ENCODE results near the gene SPIRE2. TPM values are rescaled to one million over a fixed set of nuclear protein-coding genes. Genes with fewer than 3 reads are reported as not detected.

Gene SPIRE2
- total and polyA plus RNA-seq, 2 of the 13 experiments (the other 11 are each of a cell fraction or from before 2014, with no cell fraction given) = 13.3 to 37.5 TPM

DNA sequence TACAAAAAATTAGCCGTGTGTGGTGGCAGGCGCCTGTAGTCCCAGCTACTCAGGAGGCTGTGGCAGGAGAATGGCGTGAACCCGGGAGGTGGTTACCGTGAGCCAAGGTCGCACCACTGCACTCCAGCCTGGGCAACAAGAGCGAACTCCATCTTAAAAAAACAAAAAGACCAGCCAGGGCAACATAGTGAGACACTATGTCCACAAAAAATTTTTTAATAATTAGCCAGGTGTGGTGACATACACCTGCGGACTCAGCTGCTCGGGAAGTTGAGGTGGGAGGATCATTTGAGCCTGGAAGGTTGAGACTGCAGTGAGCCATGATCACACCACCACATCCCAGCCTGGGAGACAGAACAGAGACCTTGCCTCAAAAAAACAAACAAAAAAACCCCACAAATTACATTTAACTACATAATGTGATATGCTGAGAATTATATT is 40.9 kb upstream of the SPIRE2 start (continued):
- TF ChIP-seq PPARG (CRISPR knock-in tag; conservative IDR thresholded peaks at IDR 0.05) = no peak
- TF ChIP-seq ZNF382 (CRISPR knock-in tag; IDR thresholded peaks at IDR 0.05; ENCODE audit: borderline replicate concordance) = no peak
- TF ChIP-seq, protein P1, sequence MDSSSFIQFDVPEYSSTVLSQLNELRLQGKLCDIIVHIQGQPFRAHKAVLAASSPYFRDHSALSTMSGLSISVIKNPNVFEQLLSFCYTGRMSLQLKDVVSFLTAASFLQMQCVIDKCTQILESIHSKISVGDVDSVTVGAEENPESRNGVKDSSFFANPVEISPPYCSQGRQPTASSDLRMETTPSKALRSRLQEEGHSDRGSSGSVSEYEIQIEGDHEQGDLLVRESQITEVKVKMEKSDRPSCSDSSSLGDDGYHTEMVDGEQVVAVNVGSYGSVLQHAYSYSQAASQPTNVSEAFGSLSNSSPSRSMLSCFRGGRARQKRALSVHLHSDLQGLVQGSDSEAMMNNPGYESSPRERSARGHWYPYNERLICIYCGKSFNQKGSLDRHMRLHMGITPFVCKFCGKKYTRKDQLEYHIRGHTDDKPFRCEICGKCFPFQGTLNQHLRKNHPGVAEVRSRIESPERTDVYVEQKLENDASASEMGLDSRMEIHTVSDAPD (CRISPR knock-in tag; IDR thresholded peaks at IDR 0.05) = 0 out of 2 replicates have a peak, but pooled peaks have one; percentile 16
- TF ChIP-seq HCFC1 (IDR thresholded peaks at IDR 0.05; ENCODE audit: low read depth, low read length) = no peak
- TF ChIP-seq SP4 (CRISPR knock-in tag; IDR thresholded peaks at IDR 0.05) = no peak
- 0 out of 2 replicates have a peak, but pooled peaks have one; percentile 28 for TF ChIP-seq ZNF816 (CRISPR knock-in tag; IDR thresholded peaks at IDR 0.05; ENCODE audit: borderline replicate concordance)
- TF ChIP-seq ZFP62 (CRISPR knock-in tag; IDR thresholded peaks at IDR 0.05) = no peak
- no peak for TF ChIP-seq FIP1L1 (IDR thresholded peaks at IDR 0.05; ENCODE audit: borderline replicate concordance, insufficient read depth, low read depth, low read length)
- TF ChIP-seq FOXK1 (CRISPR knock-in tag; IDR thresholded peaks at IDR 0.05; ENCODE audit: borderline replicate concordance, low read depth) = no peak

DNA sequence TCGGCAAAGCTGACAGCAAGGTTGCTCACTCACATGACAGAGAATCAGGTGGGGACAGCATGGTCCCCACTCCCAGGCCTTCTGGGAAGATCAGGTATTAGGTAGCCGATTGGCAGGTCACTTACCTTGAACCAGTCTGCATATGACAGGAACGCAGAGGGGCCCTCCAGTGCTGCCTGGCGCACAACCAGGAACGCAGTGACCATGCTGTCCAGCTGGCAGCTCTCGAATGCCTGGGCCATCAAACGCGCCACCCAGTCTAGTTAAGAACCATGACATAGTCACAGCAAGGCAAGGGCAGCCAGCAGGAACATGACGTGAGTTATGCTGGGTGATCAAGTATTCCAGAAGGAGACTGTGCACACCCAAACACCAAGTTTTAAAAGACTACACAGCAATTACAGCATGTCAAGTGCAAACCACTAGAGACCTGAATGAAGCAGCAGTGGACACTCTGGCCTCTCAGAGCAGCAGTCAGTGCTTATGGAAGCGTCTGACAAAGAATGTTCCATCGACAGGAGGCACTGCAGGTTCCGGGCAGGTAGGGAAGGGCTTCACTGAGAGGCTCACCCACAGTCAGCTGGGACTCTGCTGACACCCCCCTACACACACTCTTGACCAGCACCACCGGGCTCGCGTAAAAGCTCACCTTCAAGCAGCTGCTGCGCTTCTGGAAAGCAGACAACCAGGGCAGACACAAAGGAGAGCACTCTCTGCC is 36.8 kb upstream of the SPIRE2 start:
- Histone ChIP-seq H3K4me3 (replicated peaks in 1 of 3; ENCODE audit: insufficient read depth in 1 of 3, low read depth in 2 of 3, low read length in 3 of 3) (no peak overlapping the region), H3K27ac (ENCODE audit: extremely low read length, insufficient read depth, low read length) (no peak overlapping the region), H3K27me3 (ENCODE audit: control insufficient read depth in 1 of 2, insufficient read depth in 2 of 2, low read length in 2 of 2) (no peaks in the 10 kb centered on the region), H3K79me2 (ENCODE audit: insufficient read depth, low read length) (no peaks in the 10 kb centered on the region), H3K4me2 (ENCODE audit: low read depth, low read length) (no peak overlapping the region), H3K36me3 (replicated peaks in 1 of 2; ENCODE audit: control insufficient read depth in 1 of 2, insufficient read depth in 2 of 2, low read length in 2 of 2) (peaks cover 46 to 78% of the 10 kb centered on the region in 2 experiments), H3K9me3 (ENCODE audit: low read length) (no peaks in the 10 kb centered on the region), H2AFZ (ENCODE audit: low read length) (no peak overlapping the region), H3K4me1 (ENCODE audit: insufficient read depth, low read length) (peaks cover 16% of the 10 kb centered on the region), H3K9ac (ENCODE audit: insufficient read depth, low read depth, low read length) (no peak overlapping the region), H4K20me1 (ENCODE audit: insufficient read depth, low read length) (no peaks in the 10 kb centered on the region)
- BruUV-seq (replicated peaks) = no TSS peak
- intact Hi-C loops (cut with micrococcal nuclease; ENCODE audit: unreplicated experiment) = no loop called here
- CTCF ChIA-PET (ENCODE audit: low intra/inter-chr PET ratio, low total read pairs) = no interaction called here
- FAIRE-seq (no peak), DNase-seq (ENCODE audit: low spot score) (no peak), ATAC-seq (no peak)
- in situ Hi-C loops (cut with HindIII; ENCODE audit: extremely low pct_ligation_motif_present, low pct_unique_long_range_greater_than_20kb) = no loop called here
- POLR2A ChIA-PET = interaction anchor here (0.7 kb wide), 1 partner anchor 52 kb away, joined by 4 read pairs; no protein-coding TSS in a partner anchor
- WGBS (ENCODE audit: low lambda C conversion rate) = 97% methylated on average over 12 of the region's 16 CpGs
- TF ChIP-seq CCAR2 (optimal IDR thresholded peaks at IDR 0.05; ENCODE audit: low read depth, low read length) = no peak
- TF ChIP-seq, protein P2, sequence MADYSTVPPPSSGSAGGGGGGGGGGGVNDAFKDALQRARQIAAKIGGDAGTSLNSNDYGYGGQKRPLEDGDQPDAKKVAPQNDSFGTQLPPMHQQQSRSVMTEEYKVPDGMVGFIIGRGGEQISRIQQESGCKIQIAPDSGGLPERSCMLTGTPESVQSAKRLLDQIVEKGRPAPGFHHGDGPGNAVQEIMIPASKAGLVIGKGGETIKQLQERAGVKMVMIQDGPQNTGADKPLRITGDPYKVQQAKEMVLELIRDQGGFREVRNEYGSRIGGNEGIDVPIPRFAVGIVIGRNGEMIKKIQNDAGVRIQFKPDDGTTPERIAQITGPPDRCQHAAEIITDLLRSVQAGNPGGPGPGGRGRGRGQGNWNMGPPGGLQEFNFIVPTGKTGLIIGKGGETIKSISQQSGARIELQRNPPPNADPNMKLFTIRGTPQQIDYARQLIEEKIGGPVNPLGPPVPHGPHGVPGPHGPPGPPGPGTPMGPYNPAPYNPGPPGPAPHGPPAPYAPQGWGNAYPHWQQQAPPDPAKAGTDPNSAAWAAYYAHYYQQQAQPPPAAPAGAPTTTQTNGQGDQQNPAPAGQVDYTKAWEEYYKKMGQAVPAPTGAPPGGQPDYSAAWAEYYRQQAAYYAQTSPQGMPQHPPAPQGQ (CRISPR knock-in tag; IDR thresholded peaks at IDR 0.05; ENCODE audit: borderline replicate concordance) = no peak
- no peak for TF ChIP-seq FOXC1 (CRISPR knock-in tag; IDR thresholded peaks at IDR 0.05; ENCODE audit: borderline replicate concordance)
- TF ChIP-seq ZBTB26 (CRISPR knock-in tag; IDR thresholded peaks at IDR 0.05; ENCODE audit: borderline replicate concordance) = no peak
- TF ChIP-seq HHEX (CRISPR knock-in tag; IDR thresholded peaks at IDR 0.05) = no peak
- TF ChIP-seq HES4 (CRISPR knock-in tag; IDR thresholded peaks at IDR 0.05; ENCODE audit: borderline replicate concordance) = no peak
- TF ChIP-seq ZNF788 (CRISPR knock-in tag; IDR thresholded peaks at IDR 0.05; ENCODE audit: borderline replicate concordance) = no peak
- no peak for TF ChIP-seq SP5 (CRISPR knock-in tag; IDR thresholded peaks at IDR 0.05; ENCODE audit: borderline replicate concordance, low read depth)
- TF ChIP-seq KDM6A (CRISPR knock-in tag; IDR thresholded peaks at IDR 0.05; ENCODE audit: low read depth) = no peak
- TF ChIP-seq ZNF780A (CRISPR knock-in tag; IDR thresholded peaks at IDR 0.05) = no peak
- TF ChIP-seq ZFP37 (CRISPR knock-in tag; IDR thresholded peaks at IDR 0.05; ENCODE audit: borderline replicate concordance) = no peak

Data from HepG2 (cell line).